Measurements from ENCODE around the gene DIS3.
"Not testable (repeated sequence)": the region's sequence is repeated elsewhere in the genome, so short reads cannot be mapped to it uniquely, and the experiment has no call there.

The DIS3 gene

GRCh38 chr13:72737033-72737432 is 44.7 kb downstream of the DIS3 start:
- no peak for DNase-seq

DNA sequence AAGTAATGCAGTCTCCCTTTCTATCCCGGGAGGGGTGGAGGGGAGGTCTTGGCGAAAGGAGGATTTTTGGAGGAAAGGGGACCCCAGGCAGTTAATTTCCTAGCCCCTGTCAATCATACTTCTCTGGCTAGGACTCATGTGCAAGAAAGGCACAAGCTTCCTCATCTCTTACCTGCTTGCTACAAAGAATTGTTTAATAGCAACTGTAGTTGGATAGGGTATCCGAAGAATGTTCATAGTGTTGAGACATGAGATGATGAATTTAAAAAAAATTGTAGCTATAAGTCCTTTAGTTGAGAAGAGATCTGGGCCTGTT is 53.5 kb downstream of the DIS3 start:
- no peak for DNase-seq

DNA sequence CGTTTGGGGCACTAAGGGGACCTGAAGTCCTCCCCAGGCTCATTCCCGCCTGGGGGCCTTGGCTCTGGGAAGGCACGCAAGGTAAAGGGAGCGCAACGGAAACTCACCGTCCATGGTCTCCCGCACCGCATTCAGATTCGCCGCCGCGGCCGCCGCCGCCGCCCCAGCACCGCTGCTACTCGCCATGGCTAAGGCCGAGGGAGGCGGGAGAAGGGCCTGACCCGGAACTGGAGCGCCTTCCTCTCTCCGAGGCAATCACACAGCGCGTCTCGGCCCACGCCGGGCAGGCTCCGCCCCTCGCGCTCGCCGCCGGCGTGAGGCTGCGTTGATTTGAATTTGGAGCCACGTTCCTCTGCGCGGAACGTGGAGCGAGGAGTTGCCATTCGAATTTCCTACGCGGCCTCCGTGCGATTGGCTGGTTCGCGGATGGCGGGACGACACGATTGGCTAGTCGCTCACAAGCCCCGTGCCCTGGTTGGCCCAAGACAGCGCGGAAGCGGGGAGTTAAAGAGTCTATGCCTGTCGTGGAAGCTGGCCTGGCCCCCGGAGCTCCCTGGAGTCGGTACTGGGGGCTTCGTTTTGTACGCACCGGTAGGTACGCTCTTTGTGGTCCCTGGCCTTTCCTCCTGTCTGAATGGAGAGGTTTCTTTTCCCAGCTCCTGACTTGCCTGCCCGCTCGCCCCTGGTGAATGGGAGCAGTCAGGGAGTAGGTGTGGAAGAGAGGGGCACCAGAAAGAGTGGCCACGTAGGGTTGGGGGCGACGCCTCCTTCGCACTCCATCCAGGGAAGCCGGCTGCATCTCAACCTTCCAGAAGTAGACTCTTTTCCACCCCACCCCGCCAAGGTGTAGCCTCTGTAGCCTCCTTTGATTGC is 54.0 kb downstream of the DIS3 start, which contains the start of the genes BORA and MZT1:
Gene BORA (plus strand): TSS at position 507 of the 873 bp plus-strand sequence. CDS start 1,018 bp downstream, outside the sequence.
Gene MZT1 (minus strand): TSS at position 213 of the 873 bp plus-strand sequence. CDS start 27 bp downstream, at position 186.
- peak; percentile 96 for DNase-seq

DNA sequence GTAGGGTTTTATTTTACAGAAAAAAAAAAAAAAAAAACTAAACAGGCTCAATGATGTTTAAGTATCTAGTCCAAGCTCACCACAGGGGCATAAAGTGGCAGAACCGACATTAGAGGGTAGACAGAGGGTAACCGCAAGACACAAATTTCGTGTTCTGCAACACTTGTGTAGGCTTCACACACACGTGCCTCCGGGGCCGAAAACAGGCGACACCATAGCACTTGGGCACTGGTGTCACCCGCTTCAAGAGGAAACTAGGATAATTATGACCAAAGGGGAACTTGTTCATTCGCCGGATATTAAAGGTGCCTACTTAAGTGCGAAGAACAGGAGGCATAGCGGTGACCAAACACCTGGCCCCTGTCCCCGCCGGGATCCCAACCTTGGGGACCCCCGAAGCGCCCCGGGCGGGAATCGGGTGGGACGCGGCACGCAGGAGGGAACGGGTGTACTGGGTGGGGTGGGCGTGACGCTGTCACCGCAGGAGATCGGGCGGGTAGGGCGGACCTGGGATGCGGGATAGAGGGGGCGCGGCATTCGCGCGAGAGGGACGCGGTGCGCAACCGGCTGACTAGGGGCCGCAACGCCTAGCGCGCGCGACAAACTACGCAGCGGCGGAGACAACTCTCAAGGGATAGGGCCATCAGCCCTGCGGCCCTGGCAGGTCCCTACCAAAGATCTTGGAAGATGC is 54.8 kb downstream of the DIS3 start:
- DNase-seq, result peak; percentile 70

DNA sequence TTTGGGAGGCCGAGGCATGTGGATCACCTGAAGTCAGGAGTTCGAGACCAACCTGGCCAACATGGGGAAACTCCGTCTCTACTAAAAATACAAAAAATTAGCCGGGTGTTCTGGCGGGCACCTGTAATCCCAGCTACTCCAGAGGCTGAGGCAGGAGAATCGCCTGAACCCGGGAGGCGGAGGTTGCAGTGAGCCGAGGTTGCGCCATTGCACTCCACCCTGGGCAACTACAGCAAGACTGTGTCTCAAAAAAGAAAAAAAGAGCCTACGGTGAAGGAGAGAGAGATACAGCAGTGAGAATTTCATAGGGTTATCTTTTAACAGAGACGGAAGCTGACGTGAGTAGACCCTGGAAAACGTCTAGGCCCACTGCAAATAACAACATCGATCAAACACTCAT is 55.5 kb downstream of the DIS3 start:
- not testable (repeated sequence) for DNase-seq

- no peak for DNase-seq
Observed at GRCh38 chr13:72716776-72717175, 64.9 kb downstream of the DIS3 start.

All from stimulated activated CD4-positive, alpha-beta T cell treated with anti-CD3 and anti-CD28 coated beads, Interleukin-15, amount 100 ng/mL, for 24 hours (primary cell).